Amniotic stem cell (primary cell): ENCODE measurements around the gene ZNF438.
"Not testable (repeated sequence)": the region's sequence is repeated elsewhere in the genome, so short reads cannot be mapped to it uniquely, and the experiment has no call there.

Experiments used
- DNase-seq: peaks from one replicate; lab custom pipeline; 2025; lab: John Stamatoyannopoulos, UW

ZNF438 gene, protein sequence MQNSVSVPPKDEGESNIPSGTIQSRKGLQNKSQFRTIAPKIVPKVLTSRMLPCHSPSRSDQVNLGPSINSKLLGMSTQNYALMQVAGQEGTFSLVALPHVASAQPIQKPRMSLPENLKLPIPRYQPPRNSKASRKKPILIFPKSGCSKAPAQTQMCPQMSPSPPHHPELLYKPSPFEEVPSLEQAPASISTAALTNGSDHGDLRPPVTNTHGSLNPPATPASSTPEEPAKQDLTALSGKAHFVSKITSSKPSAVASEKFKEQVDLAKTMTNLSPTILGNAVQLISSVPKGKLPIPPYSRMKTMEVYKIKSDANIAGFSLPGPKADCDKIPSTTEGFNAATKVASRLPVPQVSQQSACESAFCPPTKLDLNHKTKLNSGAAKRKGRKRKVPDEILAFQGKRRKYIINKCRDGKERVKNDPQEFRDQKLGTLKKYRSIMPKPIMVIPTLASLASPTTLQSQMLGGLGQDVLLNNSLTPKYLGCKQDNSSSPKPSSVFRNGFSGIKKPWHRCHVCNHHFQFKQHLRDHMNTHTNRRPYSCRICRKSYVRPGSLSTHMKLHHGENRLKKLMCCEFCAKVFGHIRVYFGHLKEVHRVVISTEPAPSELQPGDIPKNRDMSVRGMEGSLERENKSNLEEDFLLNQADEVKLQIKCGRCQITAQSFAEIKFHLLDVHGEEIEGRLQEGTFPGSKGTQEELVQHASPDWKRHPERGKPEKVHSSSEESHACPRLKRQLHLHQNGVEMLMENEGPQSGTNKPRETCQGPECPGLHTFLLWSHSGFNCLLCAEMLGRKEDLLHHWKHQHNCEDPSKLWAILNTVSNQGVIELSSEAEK

DNA sequence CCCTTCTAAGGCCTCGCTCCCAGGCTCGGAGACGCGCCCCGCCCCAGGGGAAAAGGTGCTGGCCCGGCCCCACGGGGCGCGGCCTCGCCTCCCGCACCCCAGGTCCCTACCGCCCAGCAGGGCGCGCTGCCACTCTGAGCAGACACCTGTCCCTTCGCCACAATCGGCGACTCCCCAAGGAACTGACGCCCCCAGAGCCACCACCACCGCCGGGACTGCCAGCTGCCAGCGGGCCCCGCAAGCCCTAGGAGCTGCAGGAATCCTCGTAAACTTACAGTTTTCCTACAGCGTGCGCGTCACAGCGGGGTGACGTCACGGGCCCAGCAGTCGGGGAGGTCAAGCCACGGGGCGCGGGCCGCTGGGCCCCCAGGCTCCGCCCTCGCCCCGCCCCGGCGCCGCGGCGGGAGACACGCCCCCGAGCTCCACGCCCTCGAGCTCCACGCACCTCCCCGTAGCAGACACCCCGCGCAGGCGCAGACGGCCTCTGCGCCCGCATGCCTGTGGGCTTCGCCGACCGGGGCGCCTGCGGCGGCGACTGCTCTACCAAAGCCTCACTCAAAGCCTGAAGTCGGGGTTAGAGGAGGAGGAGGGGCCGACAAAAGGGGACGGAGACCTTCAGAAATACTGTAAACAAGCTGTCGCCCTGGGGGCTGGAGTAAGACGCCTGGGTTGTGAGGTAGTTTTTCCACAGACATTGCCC lies at the start of gene ZNF438:
Gene ZNF438, minus strand, starts transcription at position 308 of the 700 bp plus-strand sequence. CDS start 154,831 bp downstream, outside the sequence.
- DNase-seq: peak; percentile 78

GRCh38 chr10:31076610-31076988 lies 44.9 kb upstream of the ZNF438 start:
- no peak for DNase-seq

DNA sequence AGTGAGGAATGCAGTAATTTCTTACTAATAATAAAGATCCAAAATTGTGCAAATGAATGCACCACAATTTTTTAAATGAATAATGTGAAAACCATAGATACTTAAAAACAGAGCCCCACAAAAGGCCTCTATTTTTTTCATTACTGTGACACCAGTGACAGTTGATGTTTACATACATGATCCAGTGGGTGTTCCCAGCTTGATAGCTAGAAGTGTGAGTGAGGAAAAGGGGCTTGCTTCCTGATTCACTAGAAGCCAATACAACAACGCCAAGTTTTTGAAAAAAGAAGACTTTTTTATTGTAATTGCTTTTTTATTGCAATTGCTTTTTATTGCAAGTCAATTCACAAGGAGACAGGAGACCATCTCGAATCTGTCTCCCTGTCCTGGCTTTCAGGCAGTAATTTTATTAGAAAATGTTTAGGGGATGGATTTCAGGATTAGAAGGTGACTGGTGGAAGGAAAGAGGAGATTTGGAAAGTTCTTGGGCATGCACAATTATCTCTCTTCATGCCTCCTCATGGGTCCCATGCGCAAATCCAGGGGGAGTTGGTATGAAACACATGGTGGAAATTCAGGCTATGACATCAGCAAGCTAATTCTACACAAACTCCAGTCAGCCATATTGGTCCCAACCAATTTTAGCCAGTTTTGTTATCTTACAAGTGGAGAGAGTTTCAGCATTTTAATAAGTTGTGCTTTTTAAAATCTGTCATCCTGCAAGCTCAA lies 44.4 kb upstream of the ZNF438 start:
- DNase-seq: no peak

DNA sequence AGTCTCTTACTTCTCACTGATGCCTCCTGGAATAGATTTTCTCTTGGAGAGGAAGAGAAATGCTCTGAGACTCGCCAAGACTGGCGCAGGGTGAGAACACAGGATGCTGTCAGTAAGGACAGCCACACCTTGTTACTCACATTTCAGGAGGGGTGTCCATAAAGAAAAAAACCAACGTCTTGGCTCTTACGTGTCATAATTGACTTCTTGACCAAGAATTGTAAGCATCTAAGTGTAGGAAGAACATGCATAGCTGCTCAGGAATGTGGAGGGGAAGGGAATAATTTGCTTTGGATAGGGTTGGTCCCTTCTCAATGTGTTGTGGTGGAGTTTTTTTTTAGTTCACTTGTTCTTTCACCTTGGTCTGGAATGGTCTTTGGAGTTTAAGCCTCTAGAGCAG lies 43.8 kb upstream of the ZNF438 start:
- peak; percentile 22 for DNase-seq

- DNase-seq: no peak
Observed at GRCh38 chr10:31074722-31075086, 43.0 kb upstream of the ZNF438 start.

- DNase-seq: no peak
Observed at GRCh38 chr10:31073996-31074721, 42.5 kb upstream of the ZNF438 start.

GRCh38 chr10:31073211-31073610 lies 41.5 kb upstream of the ZNF438 start:
- no peak for DNase-seq

DNA sequence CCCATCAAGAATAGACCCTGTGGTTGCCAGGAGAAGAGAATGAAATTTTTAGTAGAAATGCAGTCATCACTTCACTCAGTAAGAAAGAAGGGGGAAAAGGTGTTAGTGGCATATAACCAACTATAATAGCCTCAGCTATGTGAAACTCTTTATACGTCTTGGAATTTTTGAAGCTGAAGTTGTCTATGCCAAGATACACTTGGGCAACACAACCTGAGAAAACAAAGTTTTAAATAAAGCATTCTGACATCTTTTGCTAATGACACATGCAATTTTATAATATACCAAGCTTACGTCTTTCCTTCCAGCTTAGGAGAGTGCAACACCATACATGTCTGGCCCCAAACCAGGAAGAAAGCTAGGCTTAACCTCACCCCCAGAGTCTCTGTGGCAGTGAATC lies 40.8 kb upstream of the ZNF438 start:
- DNase-seq: no peak

DNA sequence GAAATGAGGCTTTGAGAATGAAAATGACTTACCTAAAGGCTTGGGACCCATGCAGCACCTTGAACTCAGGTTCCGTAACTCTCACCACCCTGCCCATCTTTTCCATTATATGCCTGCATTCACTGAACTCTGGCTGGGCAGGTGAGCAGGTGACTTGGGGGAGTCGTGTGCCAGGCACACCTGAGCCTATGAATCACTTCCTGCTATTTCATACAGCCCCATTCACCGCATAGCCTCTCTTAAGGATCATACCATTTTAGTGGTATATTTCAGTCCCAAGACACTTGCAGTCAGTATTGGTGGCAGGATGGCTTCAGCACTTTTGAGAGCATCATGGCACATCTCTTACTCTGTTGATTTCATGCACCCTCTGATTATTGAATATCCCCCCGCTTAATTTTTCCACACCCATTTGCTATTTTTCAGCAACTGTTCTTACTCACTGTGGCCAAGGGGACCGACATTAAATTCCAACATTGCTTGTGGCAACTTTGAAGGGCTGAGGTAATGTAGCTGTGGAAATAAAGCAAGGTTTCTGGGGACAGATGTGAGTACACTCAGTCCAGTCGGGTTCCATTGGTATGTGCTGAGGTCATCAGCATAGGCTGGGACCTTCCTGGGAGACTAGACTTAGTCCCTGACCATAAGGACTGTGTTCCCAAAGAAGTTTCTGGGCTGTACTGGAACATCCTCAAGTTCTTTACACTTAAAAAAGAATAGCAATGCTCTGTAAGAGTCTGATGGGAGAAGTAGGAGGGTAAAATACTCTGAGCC lies 39.8 kb upstream of the ZNF438 start:
- no peak for DNase-seq

DNA sequence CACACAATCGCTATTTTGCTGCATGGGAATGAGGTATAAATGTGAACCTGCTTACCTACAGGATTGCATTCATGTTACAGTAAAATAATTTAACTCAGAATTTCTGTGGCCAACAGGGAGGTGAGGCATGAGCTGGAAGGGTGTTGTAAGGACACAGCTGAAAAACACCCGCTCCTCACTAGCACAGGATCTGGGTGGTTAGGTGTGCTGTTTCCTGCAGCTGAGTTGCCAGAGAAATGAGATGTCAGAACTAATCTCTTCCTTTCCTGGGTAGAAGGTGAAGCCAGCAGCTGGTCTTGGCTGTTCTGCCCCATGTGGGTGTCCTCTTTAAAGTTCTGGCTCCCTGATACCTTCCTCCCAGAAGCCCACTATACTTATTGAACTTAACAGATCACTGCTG lies 39.0 kb upstream of the ZNF438 start:
- no peak for DNase-seq

GRCh38 chr10:31070025-31070424 lies 38.4 kb upstream of the ZNF438 start:
- DNase-seq: no peak

DNA sequence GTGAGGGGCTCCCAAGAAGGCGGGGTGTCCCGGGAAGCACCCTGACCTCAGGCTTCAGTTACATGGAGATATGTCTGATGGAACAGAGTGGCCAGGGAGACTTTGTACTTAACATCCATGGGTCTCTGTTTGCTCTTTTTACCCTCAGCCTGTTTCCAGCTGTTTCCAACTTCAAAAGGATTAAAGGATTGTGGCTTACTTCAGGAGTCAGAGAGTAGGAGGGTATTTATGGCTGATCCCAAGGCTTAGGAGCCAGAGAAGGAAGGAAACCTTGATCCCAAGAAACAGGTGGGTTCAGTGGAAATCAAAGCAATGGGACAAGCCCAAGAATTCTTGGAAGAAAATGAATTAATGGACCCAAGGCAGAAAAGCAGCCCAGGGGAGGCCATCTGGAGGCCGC lies 37.7 kb upstream of the ZNF438 start:
- DNase-seq: no peak

DNA sequence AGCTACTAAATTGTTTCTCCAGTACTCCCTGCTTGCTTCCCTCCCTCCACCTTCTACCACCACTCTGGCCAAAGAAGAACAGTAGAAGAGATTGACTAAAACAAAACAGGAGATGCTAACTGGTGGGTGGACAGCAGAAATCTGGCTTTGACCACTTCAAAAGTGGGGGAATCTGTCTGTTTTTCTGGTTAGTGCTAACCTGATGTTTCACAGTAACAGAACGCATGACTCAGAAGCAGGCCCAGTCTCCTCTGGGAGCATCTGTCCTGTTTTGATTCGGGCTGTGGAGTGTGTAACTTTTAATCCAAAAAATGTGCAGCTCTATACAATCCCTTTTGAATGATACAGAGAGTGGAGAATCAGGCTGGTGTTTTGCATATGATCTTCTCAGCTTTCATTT lies 32.7 kb upstream of the ZNF438 start:
- DNase-seq: peak; percentile 24

GRCh38 chr10:31063841-31064240 lies 32.2 kb upstream of the ZNF438 start:
- no peak for DNase-seq

- DNase-seq: no peak
Observed at GRCh38 chr10:31062856-31063255, 31.2 kb upstream of the ZNF438 start.

DNA sequence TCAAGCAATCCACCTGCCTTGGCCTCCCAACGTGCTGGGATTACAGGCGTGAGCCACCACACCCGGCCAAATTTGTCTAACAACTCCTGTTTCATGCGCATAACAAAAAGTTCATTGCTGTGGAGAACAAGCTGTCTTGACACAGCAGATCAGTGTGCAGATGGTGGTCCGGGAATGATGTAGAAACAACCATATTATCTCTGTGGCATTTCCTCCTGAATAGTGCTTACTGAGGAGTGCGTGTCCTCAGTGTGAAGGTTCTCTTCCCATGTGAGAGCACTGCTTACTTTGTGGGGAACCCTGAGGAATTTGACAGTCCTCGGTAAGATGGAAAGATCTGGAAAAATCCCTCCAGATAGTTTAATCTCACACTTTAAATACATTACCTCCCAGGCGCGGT lies 30.3 kb upstream of the ZNF438 start:
- no peak for DNase-seq

GRCh38 chr10:31058795-31059703 lies 27.4 kb upstream of the ZNF438 start:
- DNase-seq: no peak

- not testable (repeated sequence) for DNase-seq
Observed at GRCh38 chr10:31056678-31057077, 25.0 kb upstream of the ZNF438 start.

GRCh38 chr10:31055573-31056251 lies 24.0 kb upstream of the ZNF438 start:
- DNase-seq: no peak
